HG03175 (cell line): ENCODE measurements around the gene PLEKHA7.

Experiments
- ATAC-seq: cut with Tn5 transposase; IDR thresholded peaks from one replicate; pipeline ENCODE4 v1.9.1; 2021; ENCODE audit warnings: mild to moderate bottlenecking, moderate library complexity; ENCODE audit not compliant: unreplicated experiment

PLEKHA7 gene

DNA sequence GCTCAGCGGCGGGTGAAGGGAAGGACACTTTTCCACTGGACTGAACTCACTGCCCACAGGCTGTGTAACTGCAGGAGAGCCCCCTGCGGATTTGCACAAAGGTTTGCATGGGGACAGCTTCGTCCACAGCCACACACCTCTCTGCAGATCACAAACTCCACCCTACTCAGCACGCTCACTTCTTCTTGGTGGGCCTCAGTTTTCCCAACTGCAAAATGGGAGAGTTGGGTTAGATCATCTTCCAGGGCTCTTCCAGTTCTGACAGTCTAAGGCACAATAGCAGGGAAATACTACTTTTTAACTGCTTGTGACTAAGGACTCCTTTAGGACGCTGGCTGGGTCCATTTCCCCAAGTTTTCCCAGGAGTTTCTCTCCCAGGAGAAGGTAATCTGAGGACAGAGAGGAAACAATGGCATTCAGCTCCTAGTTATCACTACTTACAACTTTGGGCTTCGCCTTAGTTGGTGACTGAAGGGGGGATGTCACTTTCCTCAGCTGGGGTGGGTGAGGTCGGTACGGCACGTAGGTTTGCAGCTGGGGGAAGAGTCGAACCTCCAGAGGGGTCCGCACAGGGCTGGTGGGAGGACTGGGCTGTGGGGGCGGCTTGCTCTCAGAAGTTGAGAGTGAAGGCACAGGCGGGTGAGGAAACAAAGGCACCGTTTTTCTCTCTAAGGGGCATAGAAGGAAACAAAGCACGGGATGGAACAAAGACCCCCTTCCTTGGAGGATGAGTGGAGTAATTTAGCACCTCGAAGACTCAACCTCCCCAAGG, 220.0 kb downstream of the PLEKHA7 start:
- ATAC-seq, result no peak

DNA sequence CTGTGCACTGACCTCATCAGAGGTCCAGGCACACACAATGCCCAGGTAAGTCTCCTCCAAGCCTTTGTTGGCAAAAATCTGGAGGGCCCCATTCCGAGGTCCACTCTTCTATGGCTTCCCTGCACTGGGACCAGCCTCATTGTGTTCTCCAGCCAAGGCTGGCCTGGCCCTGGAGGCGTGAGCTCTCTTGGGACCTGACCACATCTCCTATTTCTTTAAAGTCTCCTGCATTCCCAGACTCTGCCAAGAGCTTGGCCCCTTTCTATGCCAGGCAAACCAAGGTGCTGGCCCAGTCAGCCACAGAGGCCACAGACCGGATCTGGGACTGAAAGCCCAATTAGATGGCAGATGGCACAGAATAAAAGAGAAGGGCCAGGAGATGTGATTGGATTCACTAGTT, 220.7 kb downstream of the PLEKHA7 start:
- no peak for ATAC-seq

DNA sequence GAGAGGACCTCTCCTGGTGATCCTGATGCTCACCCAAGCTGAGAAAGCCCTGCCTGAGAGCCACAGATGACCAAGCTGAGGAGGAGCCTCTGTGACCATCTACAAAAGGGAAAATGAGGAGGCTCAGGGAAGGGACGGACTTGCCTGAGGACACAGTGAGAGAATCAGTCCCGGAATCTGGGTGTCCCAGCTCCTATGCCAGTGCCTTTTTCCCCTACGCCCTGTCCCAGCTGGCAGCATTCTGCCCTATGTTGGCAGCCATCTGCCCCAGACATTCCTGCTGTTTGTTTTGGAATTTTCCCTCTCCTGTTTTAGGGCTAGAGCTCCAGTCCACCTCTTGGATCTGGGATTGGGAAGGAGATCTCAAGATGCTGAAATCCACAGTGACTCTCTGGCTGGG, 221.2 kb downstream of the PLEKHA7 start:
- ATAC-seq, result no peak

DNA sequence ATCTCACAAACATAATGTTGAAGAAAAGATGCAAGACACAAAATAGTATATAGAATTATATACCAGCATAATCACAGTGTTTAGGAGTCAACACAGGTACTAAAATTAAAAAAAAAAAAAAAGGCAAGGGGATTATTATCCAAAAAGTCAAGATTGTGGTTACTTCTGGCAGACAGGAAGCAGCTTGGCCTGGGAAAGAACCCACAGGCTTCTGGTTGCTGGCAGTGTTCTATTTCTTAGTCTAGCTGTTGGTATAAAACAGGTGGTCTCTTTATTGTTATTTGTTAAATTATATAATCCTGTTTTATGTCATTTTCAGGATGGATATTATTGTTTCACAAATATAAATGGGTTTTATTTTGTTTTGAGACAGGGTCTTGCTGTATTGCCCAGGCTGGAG, 221.8 kb downstream of the PLEKHA7 start:
- ATAC-seq, result no peak

DNA sequence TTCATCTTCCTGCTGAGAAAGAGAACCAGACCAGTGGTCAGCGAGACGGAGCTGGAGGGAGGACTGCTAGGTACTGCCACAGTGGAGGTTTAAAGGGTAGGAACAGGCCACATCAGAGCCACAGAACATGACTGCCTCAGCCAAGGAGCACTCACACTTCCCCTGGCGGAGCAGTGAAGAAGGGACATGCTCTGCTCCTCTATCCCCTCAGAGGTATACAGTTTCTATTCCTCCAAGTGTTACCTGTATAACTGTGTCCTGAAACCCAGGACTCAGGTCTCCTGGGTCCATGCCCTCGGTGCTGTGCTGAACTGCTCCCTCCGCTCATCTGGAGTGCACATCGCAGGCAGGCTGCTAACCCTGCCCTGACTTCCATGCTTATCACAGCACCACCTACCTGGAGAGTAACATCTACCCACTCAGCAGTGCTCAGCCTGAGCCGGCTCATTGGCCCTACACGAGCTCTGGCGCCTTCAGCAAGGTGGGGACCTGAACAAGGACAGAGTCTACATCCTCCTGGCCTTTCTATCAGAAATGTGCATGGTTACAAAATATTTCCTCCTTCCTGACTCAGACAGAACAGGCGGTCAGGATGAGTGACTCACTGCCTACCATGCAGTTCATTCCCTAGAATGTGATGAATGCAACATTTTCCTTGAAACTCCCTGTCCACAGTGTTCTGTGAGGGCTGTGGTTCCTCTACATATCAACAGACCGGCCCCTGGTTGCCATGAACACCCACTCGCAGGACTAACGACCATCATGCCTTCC, 222.8 kb downstream of the PLEKHA7 start:
- no peak for ATAC-seq

DNA sequence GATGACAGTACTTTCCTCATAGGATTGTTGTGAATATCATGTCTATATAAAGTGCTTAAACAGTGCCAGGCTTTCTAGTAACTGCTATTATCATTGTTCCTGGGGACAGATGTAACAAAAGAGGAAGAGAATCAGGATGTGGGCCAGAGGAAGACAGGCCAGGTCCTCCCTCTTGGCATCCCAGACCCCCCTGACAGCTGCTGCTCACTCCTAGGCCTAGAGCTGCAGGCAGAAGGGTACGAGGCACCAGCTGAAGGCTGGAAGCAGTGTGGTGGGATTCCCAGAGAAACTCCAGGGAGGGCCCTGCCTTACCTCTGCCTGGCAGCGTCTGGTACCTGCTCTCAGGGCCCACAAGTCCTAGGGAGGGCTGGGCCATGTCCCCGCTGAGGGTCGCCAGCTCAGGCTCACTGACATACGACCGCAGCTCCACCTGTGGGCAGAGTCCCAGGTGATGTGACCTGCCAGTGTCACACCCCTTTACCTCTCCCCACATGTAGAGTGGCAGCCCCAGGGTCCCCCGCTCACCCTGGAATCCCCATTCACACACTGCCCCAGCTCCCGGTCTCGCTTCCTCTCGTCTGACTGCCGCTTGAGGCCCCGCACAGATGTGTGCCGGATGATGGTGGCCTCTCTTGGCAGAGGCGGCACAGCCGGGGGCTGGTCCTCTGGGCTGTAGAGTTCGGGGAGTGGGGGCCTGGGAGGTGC, 223.6 kb downstream of the PLEKHA7 start:
- ATAC-seq, result no peak

DNA sequence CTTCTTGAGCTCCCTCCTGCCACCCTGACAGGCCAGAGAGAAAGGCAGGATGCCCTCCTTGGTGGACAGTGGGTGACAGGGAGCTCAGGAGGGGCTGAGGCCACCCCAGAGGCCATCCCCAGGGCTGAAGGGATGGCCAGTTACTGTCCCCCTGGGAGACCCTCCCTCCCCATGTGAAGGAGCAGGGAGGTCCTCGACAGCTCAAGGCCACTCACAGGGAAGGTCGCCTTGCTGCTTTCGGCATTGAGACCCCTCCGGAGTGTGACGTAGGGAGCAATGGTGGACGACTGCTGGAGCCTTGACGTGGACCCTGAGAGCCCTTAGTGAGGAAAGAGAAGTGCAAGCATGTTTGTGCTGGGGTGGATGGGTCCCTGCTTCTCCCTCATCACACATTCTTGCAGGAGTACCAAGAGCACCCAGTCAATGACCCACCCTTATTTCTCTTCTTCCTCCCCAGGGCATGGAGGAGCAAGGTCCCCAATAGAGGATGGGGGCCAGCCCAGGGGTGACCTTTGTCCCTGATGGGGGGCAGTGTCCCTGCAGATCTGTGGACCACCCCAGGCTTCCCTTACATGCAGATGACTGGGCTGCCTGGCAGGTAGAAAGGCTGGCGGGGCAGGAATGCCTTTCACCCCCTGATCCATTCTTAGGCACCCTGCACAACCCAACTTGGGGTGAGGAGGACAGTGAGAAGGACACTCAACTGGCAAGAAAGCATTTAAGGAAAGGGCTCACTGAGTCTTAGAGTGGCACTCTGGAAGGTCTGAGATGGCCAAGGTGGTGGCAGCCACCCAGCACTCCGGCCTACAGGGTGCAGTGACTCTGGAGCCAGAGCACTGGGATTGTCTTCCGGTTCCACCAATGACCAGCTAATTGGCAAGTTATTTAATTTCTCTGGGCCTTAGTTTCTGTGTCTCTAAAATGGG, 224.4 kb downstream of the PLEKHA7 start:
- no peak for ATAC-seq

DNA sequence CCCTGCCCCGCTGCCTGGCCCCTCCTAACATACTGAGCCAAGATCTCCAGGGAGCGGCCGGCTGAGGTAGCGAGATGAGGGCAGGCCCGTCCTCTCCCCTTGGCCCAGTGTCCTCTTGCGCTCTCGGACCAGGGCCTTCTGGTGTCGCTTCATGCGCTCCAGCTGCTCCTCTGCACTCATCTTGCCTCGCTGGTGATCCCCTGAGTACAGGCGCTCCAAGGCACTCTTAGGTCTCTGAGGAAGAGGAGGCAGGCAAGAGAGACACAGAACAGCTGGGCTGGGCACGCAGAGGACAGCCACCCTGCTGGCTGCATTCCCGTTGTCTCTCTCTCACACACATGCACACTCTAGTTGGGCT, 225.2 kb downstream of the PLEKHA7 start:
- no peak for ATAC-seq

DNA sequence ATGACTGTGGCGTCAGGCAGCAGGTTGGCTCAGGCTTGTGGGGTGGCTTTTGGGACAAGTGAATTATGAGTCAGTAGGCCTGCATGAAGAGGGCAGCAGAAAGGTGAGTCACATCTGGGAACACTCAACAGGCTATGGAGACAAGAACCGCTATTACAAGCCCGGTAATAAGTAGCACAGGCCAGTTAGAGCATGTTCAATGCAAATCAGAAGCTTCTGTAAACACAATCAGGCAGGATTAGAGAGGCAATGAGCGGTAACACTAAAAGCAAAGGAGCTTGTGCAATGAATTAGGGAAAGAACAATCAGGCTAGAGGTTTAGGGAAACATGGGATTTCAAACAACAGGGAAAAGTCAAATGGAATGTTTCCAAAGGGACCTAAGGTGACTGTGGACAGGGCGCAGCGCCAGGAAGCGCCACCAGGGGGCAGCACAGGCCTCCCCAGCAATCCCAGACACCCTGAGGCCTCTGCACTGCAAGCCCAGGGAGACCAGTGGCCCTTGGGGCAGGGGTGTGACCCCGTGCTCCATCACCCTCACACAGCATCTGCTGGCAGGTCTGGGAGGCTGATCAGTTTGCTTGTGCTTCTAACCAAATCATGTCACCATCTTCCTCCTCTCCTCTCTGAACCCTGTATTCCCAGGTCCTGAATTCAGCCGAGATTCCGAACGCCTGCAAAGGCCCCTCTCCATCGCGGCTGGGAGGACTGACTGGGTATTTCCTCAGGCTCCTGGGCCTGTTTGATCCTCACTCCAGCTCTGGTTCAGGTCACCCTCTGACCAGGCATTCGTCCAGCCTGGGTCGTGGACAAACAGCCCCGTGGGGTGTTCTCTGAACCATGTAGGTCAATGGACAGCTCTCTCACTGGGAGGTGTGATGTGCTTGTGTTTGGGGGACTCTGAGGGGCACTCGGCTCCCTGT, 225.8 kb downstream of the PLEKHA7 start:
- ATAC-seq, result peak; percentile 65

DNA sequence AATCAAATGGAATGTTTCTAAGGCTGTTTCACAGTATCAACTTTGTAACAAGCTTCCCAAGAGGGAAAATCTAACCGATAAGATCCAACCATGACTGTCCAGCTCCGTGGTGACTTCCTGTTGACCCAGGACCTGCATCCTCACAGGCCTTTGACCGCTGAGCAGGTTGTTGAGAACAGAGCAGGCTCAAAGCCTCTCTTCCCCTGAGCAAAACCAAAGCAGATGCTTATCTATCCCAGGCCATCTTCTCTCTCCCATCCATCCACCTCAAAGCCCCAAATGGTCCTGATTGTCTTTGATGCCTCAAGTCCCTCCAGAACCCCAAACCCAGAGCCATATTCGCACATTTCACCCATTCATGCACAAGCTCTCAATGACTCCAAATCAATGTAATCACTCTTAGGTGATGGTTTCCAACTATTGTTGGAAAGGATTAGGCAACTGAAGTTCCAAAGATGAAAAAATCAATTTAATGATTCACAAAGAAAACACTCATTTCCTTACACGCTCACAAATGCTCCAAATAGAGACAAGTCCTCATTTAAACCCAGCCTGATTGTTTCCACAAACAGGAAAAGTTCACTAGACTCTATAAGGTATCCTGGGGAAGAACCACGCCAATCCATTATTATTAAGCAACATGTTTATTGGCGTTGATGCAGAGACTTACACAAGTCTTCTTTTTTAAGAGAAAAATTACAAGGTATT, 227.0 kb downstream of the PLEKHA7 start:
- no peak for ATAC-seq

DNA sequence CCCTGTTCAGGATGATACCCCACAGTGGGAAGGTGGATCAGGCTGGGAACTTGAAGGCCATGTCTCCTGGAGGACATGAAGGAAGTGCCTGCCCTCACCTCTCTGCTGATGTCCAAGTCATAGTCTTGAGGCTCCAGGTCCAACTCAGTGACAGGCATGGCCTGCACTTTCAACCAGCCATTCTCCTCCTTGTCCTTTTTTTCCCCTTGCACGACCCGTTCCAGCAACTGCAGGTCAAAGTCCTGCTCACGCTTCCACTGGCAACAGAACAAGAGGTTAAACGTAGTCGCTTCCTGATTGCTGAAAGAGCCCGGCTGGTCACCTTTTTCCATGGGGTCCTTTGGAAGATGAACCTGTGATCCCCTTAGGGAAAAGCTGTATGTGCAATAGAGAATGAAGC, 228.1 kb downstream of the PLEKHA7 start:
- no peak for ATAC-seq

DNA sequence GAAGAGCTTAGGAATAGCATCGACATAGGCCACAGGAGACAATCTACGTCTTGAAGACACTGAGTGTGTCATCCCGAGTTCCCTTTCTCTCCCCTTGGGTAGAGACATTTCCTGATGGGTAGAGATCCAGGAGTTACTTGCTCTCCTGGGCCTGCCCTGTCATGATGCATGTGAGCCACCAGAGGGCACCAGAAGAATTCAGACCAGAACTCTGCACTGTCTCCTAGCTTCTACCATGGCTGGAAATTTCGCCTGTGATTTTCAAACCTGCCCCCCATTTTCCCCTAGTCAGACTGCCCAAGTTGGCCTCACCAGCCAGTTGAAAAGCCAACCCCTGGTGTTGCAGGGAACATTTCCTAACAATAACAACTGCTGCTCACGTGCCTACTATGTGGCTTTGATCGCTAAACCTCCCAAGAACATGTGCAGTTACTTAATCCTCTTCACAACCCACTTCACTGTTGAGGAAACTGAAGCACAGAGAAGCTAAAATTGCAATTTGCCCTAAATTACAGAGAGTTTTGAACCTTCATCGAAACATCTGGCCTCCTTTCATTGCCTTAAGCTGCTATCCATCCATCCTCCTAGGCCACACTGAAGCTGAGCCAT, 228.6 kb downstream of the PLEKHA7 start:
- peak; percentile 83 for ATAC-seq

DNA sequence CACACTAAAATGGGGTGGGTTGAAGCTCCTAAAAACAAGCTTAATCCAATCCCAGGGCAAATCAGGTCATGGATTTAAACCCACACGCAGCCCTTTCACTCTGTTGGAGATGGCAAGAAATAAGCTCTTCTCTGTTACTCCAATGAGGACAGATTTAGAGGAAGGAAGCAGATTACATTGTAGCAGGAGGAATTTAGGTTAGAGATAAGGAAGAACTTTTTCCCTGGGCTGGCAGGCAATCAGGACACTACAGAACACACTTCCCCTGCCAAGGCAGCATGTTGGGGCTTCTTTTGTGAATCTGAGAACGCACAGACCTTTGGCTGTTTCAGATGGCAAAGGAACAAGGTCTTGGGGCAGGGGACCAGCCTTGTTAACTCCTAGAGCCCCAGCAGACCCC, 229.5 kb downstream of the PLEKHA7 start:
- ATAC-seq, result no peak

DNA sequence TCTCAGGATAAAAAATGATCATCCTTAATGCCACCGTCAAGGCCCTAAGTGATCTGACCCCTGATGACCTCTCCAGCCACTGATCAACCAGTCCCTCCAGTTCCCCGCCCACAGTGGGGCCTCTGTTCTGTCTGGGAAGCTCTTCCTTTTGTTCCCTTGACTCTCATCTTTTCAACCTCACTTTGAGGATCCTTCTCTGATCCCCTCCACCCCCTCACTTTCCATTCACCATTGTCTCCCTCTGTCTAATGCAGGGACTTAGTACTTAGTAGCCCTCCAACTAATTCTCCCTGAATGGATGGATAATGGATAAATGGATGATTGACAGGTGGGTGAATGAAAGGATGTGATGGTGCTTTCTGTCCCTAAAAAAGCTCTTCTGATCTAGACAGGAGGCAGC, 230.1 kb downstream of the PLEKHA7 start:
- no peak for ATAC-seq

DNA sequence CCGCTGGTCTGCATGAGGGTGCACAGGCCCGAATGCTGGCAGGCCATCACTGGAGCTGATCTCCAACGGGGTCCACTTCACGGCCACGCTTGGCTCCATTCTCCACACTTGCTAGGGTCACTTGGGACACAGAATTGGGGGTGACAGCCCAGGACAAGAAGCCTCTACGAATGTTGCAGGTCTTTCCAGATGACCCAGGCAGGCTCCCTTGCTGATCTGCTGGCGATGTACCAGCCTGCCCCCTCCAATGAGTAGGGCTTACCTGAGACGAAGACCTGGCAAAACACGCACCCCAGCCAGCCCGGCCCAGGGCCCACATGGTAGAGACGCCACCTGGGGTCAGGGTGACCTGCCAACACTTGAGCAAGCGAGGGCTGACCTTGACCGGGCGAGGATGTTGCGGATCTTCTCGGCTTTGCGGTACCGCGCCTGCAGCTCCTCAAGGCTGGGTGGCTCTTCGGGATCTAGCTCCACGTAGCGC, 230.9 kb downstream of the PLEKHA7 start:
- ATAC-seq, result no peak

DNA sequence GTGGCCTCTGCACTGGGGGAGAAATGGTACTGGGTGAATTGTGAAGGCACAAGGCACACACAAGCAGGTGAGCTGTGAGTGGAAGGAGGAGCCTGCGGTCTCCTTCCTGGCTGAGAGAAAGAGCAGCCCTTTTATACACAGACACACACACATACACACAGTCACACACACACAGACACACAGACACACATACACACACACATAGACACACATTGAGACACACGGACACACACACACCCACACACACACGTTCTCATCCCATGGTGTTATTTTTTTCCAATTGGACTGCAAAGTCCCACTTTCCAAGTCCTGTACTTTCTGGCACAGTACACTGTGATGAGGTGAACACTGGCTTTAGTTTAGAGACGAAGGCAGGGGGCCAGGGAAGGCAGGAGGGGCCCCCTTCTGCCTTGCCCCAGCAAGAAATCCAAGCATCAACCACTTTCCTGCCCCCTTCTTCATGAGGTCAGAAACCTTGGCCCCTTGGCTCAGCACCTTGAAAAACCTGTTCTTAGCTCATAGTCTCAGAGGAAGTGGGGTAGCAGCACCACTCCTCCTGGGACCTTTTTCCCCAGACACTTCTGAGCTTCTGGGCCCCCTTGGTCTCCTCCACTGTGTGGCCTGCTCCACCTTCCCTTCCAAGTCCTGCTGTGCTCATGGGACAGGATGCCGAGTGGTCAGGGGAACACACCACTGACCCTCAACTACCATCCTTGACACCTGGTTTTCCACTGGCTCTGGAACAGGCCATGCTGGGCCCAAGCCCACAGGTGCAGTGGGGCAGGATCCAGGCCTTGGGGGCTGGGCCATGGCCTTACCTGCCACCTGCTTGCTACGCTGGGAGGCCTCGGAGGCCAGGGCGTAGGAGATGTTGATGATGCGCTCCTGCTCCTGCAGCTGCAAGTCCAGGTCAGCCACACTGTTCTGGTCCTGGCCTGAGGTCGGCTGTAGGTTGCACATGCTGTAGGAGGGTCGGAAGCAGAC, 232.0 kb downstream of the PLEKHA7 start:
- ATAC-seq, result no peak
